Neural cell (in vitro differentiated cells): ENCODE data around the gene ALOX5AP. TPM values are rescaled to one million over a fixed set of nuclear protein-coding genes. Genes with fewer than 3 reads are reported as not detected.

Source experiments
- H2AFZ ChIP-seq: fragments of 200-600, 300-800 bp; sonication (generic), shearing (Covaris generic); 2 replicates; pipeline ENCODE4 v1.6.0; 2014; ENCODE audit warnings: low read depth, mild to moderate bottlenecking, antibody characterized with exemption, low read length, moderate library complexity
- H3F3A ChIP-seq: fragments of 200-600 bp; shearing (Covaris generic); 2 replicates; pipeline ENCODE4 v1.6.1; 2016; ENCODE audit warnings: mild to moderate bottlenecking, moderate library complexity, mixed read lengths, antibody characterized with exemption, low read length; ENCODE audit not compliant: insufficient read depth, poor library complexity, severe bottlenecking
- H3K27ac ChIP-seq: fragments of 200-600, 300-800 bp; sonication (generic), shearing (Covaris generic); 2 replicates; pipeline ENCODE4 v1.5.1; 2014; ENCODE audit warnings: mild to moderate bottlenecking, low read length, moderate library complexity
- H3K27me3 ChIP-seq: fragments of 300-800, 200-600 bp; sonication (generic), shearing (Covaris generic); 2 replicates; pipeline ENCODE4 v1.6.0; 2014; ENCODE audit warnings: mild to moderate bottlenecking, low read depth, low read length, moderate library complexity; ENCODE audit not compliant: insufficient read depth
- H3K36me3 ChIP-seq: fragments of 300-800, 200-600 bp; sonication (generic), shearing (Covaris generic); 2 replicates; pipeline ENCODE4 v1.5.1; 2014; ENCODE audit warnings: mild to moderate bottlenecking, antibody characterized with exemption, low read length, moderate library complexity; ENCODE audit not compliant: insufficient read depth
- H3K4me2 ChIP-seq: fragments of 300-800, 200-600 bp; sonication (generic), shearing (Covaris generic); 2 replicates; pipeline ENCODE4 v1.6.0; 2014; ENCODE audit warnings: mild to moderate bottlenecking, low read length
- H3K4me3 ChIP-seq: fragments of 300-800, 200-600 bp; sonication (generic), shearing (Covaris generic); 2 replicates; pipeline ENCODE4 v1.5.1; 2014; ENCODE audit warnings: mild to moderate bottlenecking, low read length, moderate library complexity
- H3K79me2 ChIP-seq: fragments of 200-600 bp; shearing (Covaris generic); replicated peaks from 2 replicates; pipeline ENCODE4 v1.6.0; 2014; ENCODE audit warnings: mild to moderate bottlenecking, low read length, moderate library complexity; ENCODE audit not compliant: insufficient read depth
- H3K9ac ChIP-seq: fragments of 300-800, 200-600 bp; sonication (generic), shearing (Covaris generic); 2 replicates; pipeline ENCODE4 v1.6.1; 2016; ENCODE audit warnings: mild to moderate bottlenecking, low read length, mixed read lengths
- H3K9me2 ChIP-seq: fragments of 200-600 bp; shearing (Covaris generic); 2 replicates; pipeline ENCODE4 v1.6.1; 2016; ENCODE audit warnings: mild to moderate bottlenecking, low read length, mixed read lengths; ENCODE audit not compliant: insufficient read depth
- H3K9me3 ChIP-seq: fragments of 200-600, 300-800 bp; sonication (generic), shearing (Covaris generic); 2 replicates; pipeline ENCODE4 v1.6.1; 2016; ENCODE audit warnings: mild to moderate bottlenecking, mixed run types, low read length, moderate library complexity, mixed read lengths
- H4K20me1 ChIP-seq: fragments of 200-600 bp; shearing (Covaris generic); 2 replicates; pipeline ENCODE4 v1.6.1; 2016; ENCODE audit warnings: mild to moderate bottlenecking, mixed run types; ENCODE audit not compliant: insufficient read depth
- CTCF ChIP-seq: fragments of 450-650 bp; IDR thresholded peaks from 2 replicates; pipeline ENCODE4 v1.5.1; 2014; ENCODE audit warnings: antibody characterized with exemption, mild to moderate bottlenecking, moderate library complexity; ENCODE audit not compliant: poor library complexity, severe bottlenecking
- EZH2 ChIP-seq: fragments of 200-600, 300-800 bp; shearing (Covaris generic), sonication (generic); IDR thresholded peaks from 2 replicates; pipeline ENCODE4 v1.6.1; 2014; ENCODE audit warnings: antibody characterized with exemption, low read length, borderline replicate concordance, mild to moderate bottlenecking; ENCODE audit not compliant: insufficient read depth, poor library complexity, severe bottlenecking
- MXI1 ChIP-seq: fragments of 450-650 bp; conservative IDR thresholded peaks from 2 replicates; pipeline ENCODE4 v1.6.1; 2014; ENCODE audit warnings: antibody characterized with exemption, mild to moderate bottlenecking; ENCODE audit not compliant: poor library complexity, severe bottlenecking
- POLR2AphosphoS5 ChIP-seq: IDR thresholded peaks from 2 replicates; pipeline ENCODE4 v1.6.1; 2012
- RAD21 ChIP-seq: fragments of 450-650 bp; conservative IDR thresholded peaks from 2 replicates; pipeline ENCODE4 v1.6.1; 2014; ENCODE audit warnings: antibody characterized with exemption, mild to moderate bottlenecking, moderate library complexity
- REST ChIP-seq: IDR thresholded peaks from 2 replicates; pipeline ENCODE4 v1.6.1; 2012; ENCODE audit warnings: borderline replicate concordance
- SMC3 ChIP-seq: fragments of 450-650 bp; conservative IDR thresholded peaks from 2 replicates; pipeline ENCODE4 v1.6.1; 2014; ENCODE audit warnings: antibody characterized with exemption, mild to moderate bottlenecking, moderate library complexity; ENCODE audit not compliant: poor library complexity
- TAF1 ChIP-seq: IDR thresholded peaks from 2 replicates; pipeline ENCODE4 v1.6.1; 2012; ENCODE audit warnings: low read depth
- polyA plus RNA-seq: library from polyadenylated mRNA; depleted of rRNA; stranded (reverse); fragments of >200 nt; gene quantifications from 2 replicates; pipeline ENCODE4 v1.2.3, GENCODE V29; 2014

ALOX5AP gene
- polyA plus RNA-seq, 1 donor from 2014 or later: not detected

- H3F3A ChIP-seq: no peaks in the 10 kb centered on the region
- no peak for TF ChIP-seq CTCF
- no peak for TF ChIP-seq MXI1
- H4K20me1 ChIP-seq: no peaks in the 10 kb centered on the region
- no peaks in the 10 kb centered on the region for H3K27me3 ChIP-seq
- H3K9me2 ChIP-seq: no peaks in the 10 kb centered on the region
- no peak overlapping the region for H3K9ac ChIP-seq
- no peak overlapping the region for H3K27ac ChIP-seq
- H3K36me3 ChIP-seq: no peaks in the 10 kb centered on the region
- no peak overlapping the region for H2AFZ ChIP-seq
- no peak overlapping the region for H3K4me3 ChIP-seq
- H3K9me3 ChIP-seq: no peaks in the 10 kb centered on the region
- no peak overlapping the region for H3K4me2 ChIP-seq
- H3K79me2 ChIP-seq: no peaks in the 10 kb centered on the region
Observed at GRCh38 chr13:30721936-30722335, 13.4 kb upstream of the ALOX5AP start.

GRCh38 chr13:30722361-30722760 is 13.0 kb upstream of the ALOX5AP start:
- no peak overlapping the region for H2AFZ ChIP-seq
- no peaks in the 10 kb centered on the region for H3K9me2 ChIP-seq
- no peak overlapping the region for H3K4me3 ChIP-seq
- no peaks in the 10 kb centered on the region for H3K27me3 ChIP-seq
- H3K79me2 ChIP-seq: no peaks in the 10 kb centered on the region
- H4K20me1 ChIP-seq: no peaks in the 10 kb centered on the region
- no peaks in the 10 kb centered on the region for H3K36me3 ChIP-seq
- TF ChIP-seq CTCF (no peak), TAF1 (no peak), REST (no peak), MXI1 (no peak), SMC3 (no peak), RAD21 (no peak), EZH2 (no peak), POLR2AphosphoS5 (no peak)
- H3K27ac ChIP-seq: no peak overlapping the region
- no peak overlapping the region for H3K9ac ChIP-seq
- H3F3A ChIP-seq: no peaks in the 10 kb centered on the region
- H3K9me3 ChIP-seq: no peaks in the 10 kb centered on the region
- H3K4me2 ChIP-seq: no peak overlapping the region
